LNCAP (cell line): ENCODE results near the gene HTR6.

Experiments used
- CTCF ChIP-seq: fragments of 450-650 bp; IDR thresholded peaks from 2 replicates; pipeline ENCODE4 v1.5.1; 2017; ENCODE audit warnings: mild to moderate bottlenecking

The HTR6 gene

GRCh38 chr1:19665496-19666465 lies 1.1 kb downstream of the HTR6 start:
- no peak for TF ChIP-seq CTCF

- TF ChIP-seq CTCF = no peak
Measured at GRCh38 chr1:19668888-19669287, 4.2 kb downstream of the HTR6 start.

GRCh38 chr1:19670787-19671186 lies 6.1 kb downstream of the HTR6 start:
- TF ChIP-seq CTCF = no peak

GRCh38 chr1:19672237-19672636 lies 7.6 kb downstream of the HTR6 start:
- no peak for TF ChIP-seq CTCF

GRCh38 chr1:19675797-19676196 lies 11.1 kb downstream of the HTR6 start:
- TF ChIP-seq CTCF = no peak

GRCh38 chr1:19676438-19676922 lies 11.8 kb downstream of the HTR6 start:
- TF ChIP-seq CTCF = no peak

GRCh38 chr1:19678493-19678892 lies 13.8 kb downstream of the HTR6 start:
- TF ChIP-seq CTCF = no peak
